HEK293 (cell line): ENCODE measurements around the gene DENND6B.

Source experiments
- CTCF ChIP-seq: fragments of 450-650 bp; formaldehyde crosslinking; IDR thresholded peaks from 2 replicates; pipeline ENCODE4 v1.5.1; 2016; ENCODE audit warnings: missing biosample characterization, missing genetic modification characterization
- YY1 ChIP-seq: fragments of 450-650 bp; formaldehyde crosslinking; IDR thresholded peaks from 2 replicates; pipeline ENCODE4 v1.5.1; 2018; ENCODE audit warnings: missing biosample characterization, missing genetic modification characterization
- ZBTB1 ChIP-seq: fragments of 450-650 bp; formaldehyde crosslinking; IDR thresholded peaks from 2 replicates; pipeline ENCODE4 v1.5.1; 2016; ENCODE audit warnings: missing biosample characterization, missing genetic modification characterization
- ZNF350 ChIP-seq: fragments of 450-650 bp; formaldehyde crosslinking; IDR thresholded peaks from 2 replicates; pipeline ENCODE4 v1.5.0; 2017; ENCODE audit warnings: missing biosample characterization, mild to moderate bottlenecking, missing genetic modification characterization
- ZNF423 ChIP-seq: fragments of 450-650 bp; formaldehyde crosslinking; IDR thresholded peaks from 2 replicates; pipeline ENCODE4 v1.5.1; 2016; ENCODE audit warnings: missing biosample characterization, missing genetic modification characterization
- TF ChIP-seq, protein P1 (sequence below): fragments of 450-650 bp; formaldehyde crosslinking; IDR thresholded peaks from 2 replicates; pipeline ENCODE4 v1.5.1; 2016; ENCODE audit warnings: missing biosample characterization, missing genetic modification characterization
- TF ChIP-seq, protein P2 (sequence below): fragments of 450-650 bp; formaldehyde crosslinking; IDR thresholded peaks from 2 replicates; pipeline ENCODE4 v1.5.1; 2016; ENCODE audit warnings: missing biosample characterization, missing genetic modification characterization

DNA sequence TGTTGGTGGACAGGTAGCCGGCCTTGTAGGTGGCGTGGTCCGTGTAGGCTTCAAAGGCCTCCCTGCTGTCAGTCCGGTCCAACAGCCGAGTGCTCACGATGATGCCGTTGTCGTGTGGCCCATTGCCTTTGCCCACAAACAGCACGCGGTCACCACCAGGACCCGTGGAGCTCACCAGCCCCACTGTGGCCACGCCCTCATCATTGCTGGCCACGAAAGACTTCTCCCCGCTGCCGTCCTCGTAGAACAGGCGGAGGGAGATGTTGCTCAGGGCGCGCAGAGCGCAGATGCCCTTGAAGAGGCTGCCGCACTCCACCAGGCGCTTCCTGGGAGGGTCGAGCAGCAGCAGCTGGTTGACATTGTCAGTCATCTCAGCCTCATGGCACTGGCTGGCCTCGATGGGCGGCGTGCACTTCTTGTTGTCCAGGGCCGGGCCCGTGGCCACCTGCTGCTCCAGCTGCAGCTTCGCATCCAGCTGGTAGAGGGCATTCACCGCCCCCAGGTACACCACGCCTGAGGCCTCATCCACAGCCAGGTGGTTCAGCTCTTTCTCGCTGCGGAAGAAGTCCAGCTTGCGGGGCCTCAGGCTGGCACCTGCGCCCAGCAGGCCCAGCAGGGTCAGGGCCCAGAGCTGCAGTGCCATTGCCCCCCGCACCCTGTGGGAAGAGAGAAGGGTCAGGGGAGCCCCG is 36.7 kb downstream of the DENND6B start:
- TF ChIP-seq ZNF423 (tag by site-specific recombination) = no peak
- TF ChIP-seq, protein P1, sequence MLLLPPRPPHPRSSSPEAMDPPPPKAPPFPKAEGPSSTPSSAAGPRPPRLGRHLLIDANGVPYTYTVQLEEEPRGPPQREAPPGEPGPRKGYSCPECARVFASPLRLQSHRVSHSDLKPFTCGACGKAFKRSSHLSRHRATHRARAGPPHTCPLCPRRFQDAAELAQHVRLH (tag by site-specific recombination) = no peak
- TF ChIP-seq CTCF = no peak
- TF ChIP-seq ZNF350 (tag by site-specific recombination) = no peak
- no peak for TF ChIP-seq YY1 (tag by site-specific recombination)
- no peak for TF ChIP-seq ZBTB1 (tag by site-specific recombination)
- TF ChIP-seq, protein P2, sequence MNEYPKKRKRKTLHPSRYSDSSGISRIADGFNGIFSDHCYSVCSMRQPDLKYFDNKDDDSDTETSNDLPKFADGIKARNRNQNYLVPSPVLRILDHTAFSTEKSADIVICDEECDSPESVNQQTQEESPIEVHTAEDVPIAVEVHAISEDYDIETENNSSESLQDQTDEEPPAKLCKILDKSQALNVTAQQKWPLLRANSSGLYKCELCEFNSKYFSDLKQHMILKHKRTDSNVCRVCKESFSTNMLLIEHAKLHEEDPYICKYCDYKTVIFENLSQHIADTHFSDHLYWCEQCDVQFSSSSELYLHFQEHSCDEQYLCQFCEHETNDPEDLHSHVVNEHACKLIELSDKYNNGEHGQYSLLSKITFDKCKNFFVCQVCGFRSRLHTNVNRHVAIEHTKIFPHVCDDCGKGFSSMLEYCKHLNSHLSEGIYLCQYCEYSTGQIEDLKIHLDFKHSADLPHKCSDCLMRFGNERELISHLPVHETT (tag by site-specific recombination) = no peak
